Endothelial cell of umbilical vein (primary cell): ENCODE data around the gene TRIM13. TPM values are rescaled to one million over a fixed set of nuclear protein-coding genes. Genes with fewer than 3 reads are reported as not detected.
A peak's percentile ranks its signal among the peaks of the same experiment; 100 is the strongest.

Experiments used
- BruUV-seq: library from RNA; stranded (reverse); fragments of 400-500 nt; replicated peaks from 2 replicates; lab custom pipeline; 2021; lab: Mats Ljungman, UMichigan
- CTCF ChIA-PET: fragments of 300-600, 350-600 bp; sonication (Branson Sonifier 250); formaldehyde crosslinking; loops from one replicate; lab custom pipeline; 2021; ENCODE audit warnings: antibody characterized with exemption, inconsistent platforms; lab: Charles Lee
- POLR2A ChIA-PET: fragments of 300-600, 350-600 bp; sonication (Branson Sonifier 250); formaldehyde crosslinking; loops from one replicate; lab custom pipeline; 2021; ENCODE audit warnings: antibody characterized with exemption, inconsistent platforms; lab: Charles Lee
- DNase-seq: peaks from one replicate; pipeline ENCODE4 v3.0.0-alpha.2; 2011; ENCODE audit warnings: low read depth, low spot score
- FAIRE-seq: peaks from 2 replicates; lab custom pipeline; 2011; peaks lifted over from hg19 to GRCh38; lab: Jason Lieb, UNC
- H2AFZ ChIP-seq: 2 replicates; pipeline ENCODE4 v1.6.0; 2012; ENCODE audit warnings: low read depth, low read length, control low read depth, inconsistent platforms
- H3K27ac ChIP-seq: 2 replicates; pipeline ENCODE4 v1.5.1; 2011; ENCODE audit warnings: low read depth, mild to moderate bottlenecking, control low read depth, low read length, moderate library complexity; ENCODE audit not compliant: insufficient read depth
- H3K27me3 ChIP-seq, 2 experiments: 2 replicates each; pipeline versions ENCODE4 v1.6.0 to v1.6.1; 2011; ENCODE audit warnings: low read length in 2 of 2, mixed read lengths in 1 of 2; ENCODE audit not compliant: control insufficient read depth in 2 of 2, insufficient read depth in 2 of 2
- H3K36me3 ChIP-seq, 2 experiments: 2 replicates in 1 of 2; 3 replicates in 1 of 2; pipeline ENCODE4 v1.5.1; 2011; ENCODE audit warnings: low read length in 2 of 2, mild to moderate bottlenecking in 1 of 2, moderate library complexity in 1 of 2; ENCODE audit not compliant: control insufficient read depth in 2 of 2, insufficient read depth in 2 of 2; ENCODE audit errors: extremely low read depth in 1 of 2
- H3K4me1 ChIP-seq: 3 replicates; pipeline ENCODE4 v1.5.1; 2011; ENCODE audit warnings: mild to moderate bottlenecking, low read length; ENCODE audit not compliant: control insufficient read depth, insufficient read depth; ENCODE audit errors: extremely low read depth
- H3K4me2 ChIP-seq: 2 replicates; pipeline ENCODE4 v1.6.1; 2011; ENCODE audit warnings: low read length, control low read depth, mixed read lengths; ENCODE audit not compliant: insufficient read depth
- H3K4me3 ChIP-seq, 3 experiments: fragments of 200-600 bp in 1 of 3; sonication (generic), shearing (Covaris generic) in 1 of 3; replicated peaks in 1 of 3; 2 replicates each; pipeline ENCODE4 v1.5.1; 2011 to 2016; ENCODE audit warnings: control low read depth in 3 of 3, low read length in 3 of 3, mild to moderate bottlenecking in 2 of 3, inconsistent platforms in 1 of 3, low read depth in 1 of 3, moderate library complexity in 1 of 3; ENCODE audit not compliant: insufficient read depth in 1 of 3
- H3K79me2 ChIP-seq: 2 replicates; pipeline ENCODE4 v1.6.0; 2012; ENCODE audit warnings: low read length, inconsistent platforms; ENCODE audit not compliant: control insufficient read depth, insufficient read depth
- H3K9ac ChIP-seq: replicated peaks from 2 replicates; pipeline ENCODE3; 2011; ENCODE audit warnings: low read length, control low read depth; ENCODE audit not compliant: insufficient read depth; ENCODE audit errors: extremely low read depth
- H3K9me1 ChIP-seq: replicated peaks from 3 replicates; pipeline ENCODE4 v1.6.0; 2011; ENCODE audit warnings: mild to moderate bottlenecking, low read length; ENCODE audit not compliant: control insufficient read depth, insufficient read depth; ENCODE audit errors: extremely low read depth
- H3K9me3 ChIP-seq: replicated peaks from 2 replicates; pipeline ENCODE4 v1.5.1; 2012; ENCODE audit warnings: low read length, inconsistent platforms; ENCODE audit not compliant: control insufficient read depth, insufficient read depth
- H4K20me1 ChIP-seq: replicated peaks from 2 replicates; pipeline ENCODE3; 2011; ENCODE audit warnings: mild to moderate bottlenecking, low read length; ENCODE audit not compliant: control insufficient read depth, insufficient read depth; ENCODE audit errors: extremely low read depth
- CTCF ChIP-seq, 2 donors: IDR thresholded peaks; 1 replicate in 1 of 2; 2 replicates in 1 of 2; pipeline ENCODE4 v1.5.1; 2011; ENCODE audit warnings: low read length in 2 of 2, mild to moderate bottlenecking in 2 of 2, moderate library complexity in 2 of 2, control low read depth in 1 of 2, inconsistent platforms in 1 of 2, low read depth in 1 of 2; ENCODE audit not compliant: insufficient read depth in 1 of 2; ENCODE audit errors: extremely low read depth in 1 of 2
- EZH2 ChIP-seq: IDR thresholded peaks from 2 replicates; pipeline ENCODE4 v1.6.1; 2012; ENCODE audit warnings: borderline replicate concordance, low read depth, mild to moderate bottlenecking, moderate library complexity, low read length, inconsistent platforms; ENCODE audit not compliant: severe bottlenecking
- FOS ChIP-seq: IDR thresholded peaks from 2 replicates; pipeline ENCODE4 v1.6.1; 2011; ENCODE audit warnings: mild to moderate bottlenecking, low read length, moderate library complexity, borderline replicate concordance; ENCODE audit not compliant: insufficient read depth
- GATA2 ChIP-seq: IDR thresholded peaks from 2 replicates; pipeline ENCODE4 v1.7.0; 2011; ENCODE audit warnings: low read depth, mild to moderate bottlenecking, moderate library complexity, mixed read lengths, low read length; ENCODE audit not compliant: insufficient read length, insufficient read depth
- JUN ChIP-seq: IDR thresholded peaks from 2 replicates; pipeline ENCODE4 v1.6.1; 2011; ENCODE audit warnings: borderline replicate concordance, low read depth; ENCODE audit not compliant: insufficient read length, insufficient read depth
- MAX ChIP-seq: IDR thresholded peaks from 2 replicates; pipeline ENCODE4 v1.6.1; 2011; ENCODE audit not compliant: insufficient read depth, insufficient read length
- MYC ChIP-seq: IDR thresholded peaks from one replicate; pipeline ENCODE4 v1.6.1; 2011; ENCODE audit warnings: mild to moderate bottlenecking, low read depth, low read length
- POLR2A ChIP-seq: IDR thresholded peaks from 2 replicates; pipeline ENCODE4 v1.6.1; 2012; ENCODE audit warnings: low read depth, mild to moderate bottlenecking, control low read depth, low read length
- POLR2AphosphoS5 ChIP-seq: IDR thresholded peaks from 2 replicates; pipeline ENCODE4 v1.6.1; 2012; ENCODE audit warnings: low read depth, mild to moderate bottlenecking, control low read depth, low read length, moderate library complexity; ENCODE audit not compliant: insufficient read depth
- dilution Hi-C: fragments of 300-500 bp; cut with MboI; formaldehyde crosslinking; loops from one replicate; pipeline ENCODE4 v1.15.0; 2019; ENCODE audit warnings: low sequenced_read_pairs; ENCODE audit not compliant: extremely low pct_ligation_motif_present
- intact Hi-C: fragments of 100-400 bp; cut with micrococcal nuclease; formaldehyde crosslinking; loops from one replicate; pipeline ENCODE4 v1.10.0; 2022
- polyA plus RNA-seq, 4 experiments: library from polyadenylated mRNA; depleted of rRNA in 3 of 4; stranded (reverse) in 3 of 4; unstranded in 1 of 4; fragments of >200 nt; gene quantifications; 2 replicates each; pipeline versions ENCODE4 v1.2.1 to v1.2.3, GENCODE V29; 2011 to 2012; ENCODE audit warnings: missing spikeins in 1 of 4
- total RNA-seq: library from RNA; stranded (reverse); gene quantifications from 2 replicates; pipeline ENCODE4 v1.2.3, GENCODE V29; 2021

Gene TRIM13
- total and polyA plus RNA-seq, 2 donors (not counting 3 experiments of a cell fraction or from before 2014, with no cell fraction given) = 12.5 to 28.2 TPM

- FAIRE-seq (no peak), DNase-seq (no peak)
- Histone ChIP-seq H4K20me1 (no peaks in the 10 kb centered on the region), H2AFZ (no peak overlapping the region), H3K4me1 (no peaks in the 10 kb centered on the region), H3K27ac (no peak overlapping the region), H3K4me2 (no peak overlapping the region), H3K9ac (no peak overlapping the region), H3K4me3 (no peak overlapping the region), H3K36me3 (no peaks in the 10 kb centered on the region), H3K9me3 (no peaks in the 10 kb centered on the region), H3K27me3 (no peaks in the 10 kb centered on the region), H3K9me1 (no peaks in the 10 kb centered on the region), H3K79me2 (no peaks in the 10 kb centered on the region)
- TF ChIP-seq GATA2 = no peak
- no peak for TF ChIP-seq POLR2AphosphoS5
- no peak for TF ChIP-seq EZH2
- TF ChIP-seq MAX = no peak
- TF ChIP-seq FOS = peak; percentile 13
- ChIA-PET POLR2A (no interaction called here), CTCF (interaction anchor here (0.7 to 5.5 kb wide), 5 partner anchors 17 to 933 kb away, joined by 3 to 96 read pairs (median 3); partner anchors contain the start of genes SPRYD7 and TRIM13)
- BruUV-seq = no TSS peak
- intact Hi-C loops = no loop called here
- dilution Hi-C loops = no loop called here
Measured at GRCh38 chr13:49980266-49980665, 16.6 kb upstream of the TRIM13 start.

DNA sequence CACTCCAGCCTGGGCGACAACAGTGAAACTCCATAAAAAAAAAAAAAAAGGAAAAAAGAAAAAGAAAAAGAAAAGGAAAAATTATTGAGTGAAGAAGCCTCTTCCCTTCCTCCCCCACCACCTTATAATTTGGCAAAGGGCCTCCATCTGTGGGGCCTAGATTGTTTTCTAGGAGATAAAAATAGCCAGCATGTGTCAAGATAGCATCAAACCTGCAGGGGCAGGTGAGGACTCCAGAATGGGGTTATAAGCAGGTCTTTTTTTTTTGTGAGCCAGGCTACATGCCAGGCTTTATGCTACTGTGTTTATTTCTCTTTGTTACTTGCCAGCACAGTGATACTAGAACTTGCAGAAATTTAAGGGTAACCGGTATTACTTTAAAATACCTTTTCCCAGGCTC, 11.7 kb upstream of the TRIM13 start:
- no peak for FAIRE-seq
- H2AFZ ChIP-seq = no peak overlapping the region
- H3K27me3 ChIP-seq = no peaks in the 10 kb centered on the region
- BruUV-seq = no TSS peak
- dilution Hi-C loops (no loop called here), intact Hi-C loops (no loop called here)
- H3K9me3 ChIP-seq = no peaks in the 10 kb centered on the region
- no peaks in the 10 kb centered on the region for H3K9me1 ChIP-seq
- no peaks in the 10 kb centered on the region for H4K20me1 ChIP-seq
- ChIA-PET POLR2A (no interaction called here), CTCF (interaction anchor here (0.7 to 1.4 kb wide), 3 partner anchors 9 to 1538 kb away, joined by 3 read pairs; partner anchors contain the start of gene SPRYD7)
- H3K4me2 ChIP-seq = no peak overlapping the region
- no peak for DNase-seq
- no peak overlapping the region for H3K27ac ChIP-seq
- TF ChIP-seq JUN (no peak), FOS (no peak), GATA2 (no peak), MAX (no peak), EZH2 (no peak), POLR2AphosphoS5 (no peak), CTCF (IDR thresholded peaks at IDR 0.05; ENCODE audit: extremely low read depth in 1 of 2, insufficient read depth in 1 of 2, low read depth in 1 of 2, low read length in 2 of 2) (no peak), MYC (no peak), POLR2A (no peak)
- no peaks in the 10 kb centered on the region for H3K4me1 ChIP-seq
- no peak overlapping the region for H3K9ac ChIP-seq
- H3K79me2 ChIP-seq = no peaks in the 10 kb centered on the region
- H3K36me3 ChIP-seq = no peaks in the 10 kb centered on the region
- H3K4me3 ChIP-seq = no peak overlapping the region
